Ovary (tissue), 3 donors: ENCODE measurements around the gene THEMIS2.

Experiments used
- CTCF ChIP-seq, 3 donors: fragments of 450-650 bp in 2 of 3; fragments of 200-600 bp in 1 of 3; IDR thresholded peaks; one replicate each; pipeline versions ENCODE4 v1.5.1 to v1.8.0; 2016 to 2022; ENCODE audit warnings: antibody characterized with exemption in 3 of 3, mild to moderate bottlenecking in 1 of 3
- EP300 ChIP-seq: sonication (generic); formaldehyde crosslinking; IDR thresholded peaks from one replicate; pipeline ENCODE4 v1.6.1; 2017; ENCODE audit warnings: antibody characterized with exemption
- POLR2A ChIP-seq: fragments of 450-650 bp; IDR thresholded peaks from one replicate; pipeline ENCODE4 v1.6.1; 2017; ENCODE audit warnings: antibody characterized with exemption, mild to moderate bottlenecking, moderate library complexity
- donor health status: DM: no; HTN: no; CAD: no.

- TF ChIP-seq CTCF (IDR thresholded peaks at IDR 0.05) (no peak), POLR2A (no peak), EP300 (no peak)
These were observed 14.0 kb downstream of the THEMIS2 start for GRCh38 chr1:27886353-27886679.
